HCEC 1CT (cell line): ENCODE data around the gene CKAP2L.
A peak's percentile ranks its signal among the peaks of the same experiment; 100 is the strongest.

Experiments
- DNase-seq: peaks from one replicate; pipeline ENCODE4 v3.0.0-alpha.2; 2017

Gene CKAP2L

GRCh38 chr2:112791693-112792230, 27.4 kb upstream of the CKAP2L start:
- no peak for DNase-seq

- no peak for DNase-seq
Measured at GRCh38 chr2:112791019-112791418, 26.6 kb upstream of the CKAP2L start.

- DNase-seq, result no peak
Measured at GRCh38 chr2:112790305-112790704, 25.9 kb upstream of the CKAP2L start.

- no peak for DNase-seq
Measured at GRCh38 chr2:112789186-112789585, 24.8 kb upstream of the CKAP2L start.

GRCh38 chr2:112788653-112789052, 24.2 kb upstream of the CKAP2L start:
- no peak for DNase-seq

- DNase-seq, result no peak
Measured at GRCh38 chr2:112787729-112788393, 23.5 kb upstream of the CKAP2L start.

GRCh38 chr2:112787294-112787693, 22.9 kb upstream of the CKAP2L start:
- DNase-seq, result no peak

- peak; percentile 54 for DNase-seq
Measured at GRCh38 chr2:112784199-112785189, 20.1 kb upstream of the CKAP2L start, which contains the start of gene IL1A. Gene IL1A (minus strand): TSS chr2:112784493. CDS start chr2:112783770, 723 bp downstream.

GRCh38 chr2:112783187-112783714, 18.8 kb upstream of the CKAP2L start:
- no peak for DNase-seq

GRCh38 chr2:112782234-112782799, 17.9 kb upstream of the CKAP2L start:
- no peak for DNase-seq

- no peak for DNase-seq
Measured at GRCh38 chr2:112779598-112779997, 15.2 kb upstream of the CKAP2L start.

GRCh38 chr2:112777036-112777435, 12.6 kb upstream of the CKAP2L start:
- DNase-seq, result no peak

- DNase-seq, result no peak
Measured at GRCh38 chr2:112776113-112776512, 11.7 kb upstream of the CKAP2L start.

GRCh38 chr2:112774536-112775285, 10.3 kb upstream of the CKAP2L start:
- no peak for DNase-seq

- no peak for DNase-seq
Measured at GRCh38 chr2:112773556-112773955, 9.1 kb upstream of the CKAP2L start.

- DNase-seq, result no peak
Measured at GRCh38 chr2:112772911-112773475, 8.6 kb upstream of the CKAP2L start.

- DNase-seq, result no peak
Measured at GRCh38 chr2:112772322-112772721, 7.9 kb upstream of the CKAP2L start.

GRCh38 chr2:112768432-112768831, 4.0 kb upstream of the CKAP2L start:
- DNase-seq, result peak; percentile 77

GRCh38 chr2:112767693-112768330, 3.4 kb upstream of the CKAP2L start:
- no peak for DNase-seq

- no peak for DNase-seq
Measured at GRCh38 chr2:112765251-112765650, 842 bp upstream of the CKAP2L start.

- DNase-seq, result no peak
Measured at GRCh38 chr2:112762276-112762675, 2.1 kb downstream of the CKAP2L start.
